Measurements from ENCODE around the gene OGFR. TPM values are rescaled to one million over a fixed set of nuclear protein-coding genes. Genes with fewer than 3 reads are reported as not detected.

Gene OGFR
- total and polyA plus RNA-seq, 2 donors (not counting 1 experiment from before 2014, with no cell fraction given): 71.7 to 102 TPM

DNA sequence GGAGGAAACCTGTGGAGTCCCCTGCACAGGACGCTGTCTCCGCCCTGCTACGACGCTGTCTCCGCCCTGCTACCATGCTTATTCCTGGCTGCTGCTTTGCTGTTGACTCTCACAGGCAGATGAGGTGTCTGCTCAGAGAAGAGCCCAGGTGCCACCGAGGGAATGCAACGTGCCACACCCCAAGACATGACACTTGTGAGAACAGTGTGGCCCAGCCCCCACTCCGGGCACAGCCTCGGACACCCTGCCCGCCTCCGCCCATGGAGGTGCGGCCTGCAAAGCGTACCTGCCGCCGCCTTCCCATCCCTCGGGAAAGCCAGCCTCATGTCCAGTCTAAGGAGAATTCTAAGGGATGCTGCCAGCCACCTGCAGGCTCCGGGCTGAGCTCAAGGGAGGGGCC, 23.9 kb upstream of the OGFR start:
- intact Hi-C loops (cut with micrococcal nuclease): no loop called here

DNA sequence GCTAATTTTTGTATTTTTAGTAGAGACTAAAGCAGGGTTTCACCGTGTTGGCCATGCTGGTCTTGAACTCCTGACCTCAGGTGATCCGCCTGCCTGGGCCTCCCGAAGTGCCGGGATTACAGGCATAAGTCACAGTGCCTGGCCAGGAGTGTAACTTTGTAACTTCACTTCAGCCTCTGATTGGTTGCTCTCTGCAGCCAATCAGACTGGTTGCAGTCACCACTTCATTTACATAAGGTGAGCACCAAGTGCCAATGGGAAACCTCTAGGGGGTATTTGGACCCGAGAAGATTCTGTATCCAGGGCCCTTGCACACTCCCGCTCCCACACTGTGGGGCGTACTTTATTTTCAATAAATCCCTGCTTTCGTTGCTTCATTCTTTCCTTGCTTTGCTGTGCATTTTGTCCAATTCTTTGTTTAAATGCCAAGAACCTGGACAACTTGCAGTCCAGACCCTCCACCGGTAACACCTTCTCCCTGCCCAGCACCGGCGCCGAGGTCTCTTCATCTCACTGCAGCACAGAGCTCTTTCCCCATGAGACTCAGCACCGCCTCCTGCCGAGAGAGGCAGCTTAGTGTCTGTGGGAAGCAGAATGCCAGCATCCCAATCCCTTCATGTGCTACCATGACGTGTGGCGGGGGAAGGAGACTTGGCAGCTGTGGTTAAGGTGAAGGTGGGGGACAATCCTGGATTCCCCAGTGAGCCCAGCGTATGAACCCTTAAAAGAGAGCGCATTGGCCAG, 22.3 kb upstream of the OGFR start:
- Mint-ChIP-seq H3K27ac (no peak overlapping the region), H3K4me3 (no peak overlapping the region), H3K9me3 (ENCODE audit: insufficient read depth) (no peaks in the 10 kb centered on the region), H3K27me3 (no peaks in the 10 kb centered on the region), H3K4me1 (peaks cover 4% of the 10 kb centered on the region)
- ChIA-PET CTCF (interaction anchor here (1.5 kb wide), 1 partner anchor 9 kb away, joined by 5 read pairs; no protein-coding TSS in a partner anchor), POLR2A (interaction anchor here (0.6 kb wide), 1 partner anchor 153 kb away, joined by 3 read pairs; no protein-coding TSS in a partner anchor)
- no peak for TF ChIP-seq EZH2 (IDR thresholded peaks at IDR 0.05; ENCODE audit: borderline replicate concordance, insufficient read depth, low read depth, low read length, poor library complexity, severe bottlenecking)
- TF ChIP-seq, protein P1, sequence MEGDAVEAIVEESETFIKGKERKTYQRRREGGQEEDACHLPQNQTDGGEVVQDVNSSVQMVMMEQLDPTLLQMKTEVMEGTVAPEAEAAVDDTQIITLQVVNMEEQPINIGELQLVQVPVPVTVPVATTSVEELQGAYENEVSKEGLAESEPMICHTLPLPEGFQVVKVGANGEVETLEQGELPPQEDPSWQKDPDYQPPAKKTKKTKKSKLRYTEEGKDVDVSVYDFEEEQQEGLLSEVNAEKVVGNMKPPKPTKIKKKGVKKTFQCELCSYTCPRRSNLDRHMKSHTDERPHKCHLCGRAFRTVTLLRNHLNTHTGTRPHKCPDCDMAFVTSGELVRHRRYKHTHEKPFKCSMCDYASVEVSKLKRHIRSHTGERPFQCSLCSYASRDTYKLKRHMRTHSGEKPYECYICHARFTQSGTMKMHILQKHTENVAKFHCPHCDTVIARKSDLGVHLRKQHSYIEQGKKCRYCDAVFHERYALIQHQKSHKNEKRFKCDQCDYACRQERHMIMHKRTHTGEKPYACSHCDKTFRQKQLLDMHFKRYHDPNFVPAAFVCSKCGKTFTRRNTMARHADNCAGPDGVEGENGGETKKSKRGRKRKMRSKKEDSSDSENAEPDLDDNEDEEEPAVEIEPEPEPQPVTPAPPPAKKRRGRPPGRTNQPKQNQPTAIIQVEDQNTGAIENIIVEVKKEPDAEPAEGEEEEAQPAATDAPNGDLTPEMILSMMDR (IDR thresholded peaks at IDR 0.05): no peak
- Histone ChIP-seq H3K27ac (ENCODE audit: low read length in 2 of 2) (no peak overlapping the region), H3K4me1 (ENCODE audit: control insufficient read depth in 2 of 2, insufficient read depth in 2 of 2, low read length in 2 of 2) (peaks cover under 1% of the 10 kb centered on the region in 2 donors), H3K9me3 (ENCODE audit: control extremely low read depth in 1 of 3, control insufficient read depth in 2 of 3, insufficient read depth in 1 of 3, low read length in 2 of 3) (peaks cover 0 to 5% (median 0%) of the 10 kb centered on the region in 3 donors), H3K36me3 (replicated peaks in 1 of 2; ENCODE audit: control extremely low read depth in 1 of 2, control insufficient read depth in 1 of 2, extremely low read depth in 1 of 2, insufficient read depth in 2 of 2, low read length in 1 of 2) (no peaks in the 10 kb centered on the region), H3K9ac (ENCODE audit: low read length) (no peak overlapping the region), H2AFZ (ENCODE audit: insufficient read depth, low read depth, low read length, poor library complexity, severe bottlenecking) (no peak overlapping the region), H4K20me1 (ENCODE audit: control insufficient read depth, insufficient read depth, low read length, poor library complexity, severe bottlenecking) (no peaks in the 10 kb centered on the region), H3K27me3 (replicated peaks in 1 of 4; ENCODE audit: control extremely low read depth in 1 of 4, control insufficient read depth in 3 of 4, insufficient read depth in 4 of 4, low read length in 3 of 4) (no peaks in the 10 kb centered on the region), H3K4me2 (replicated peaks; ENCODE audit: low read depth, low read length, poor library complexity, severe bottlenecking) (no peak overlapping the region), H3K79me2 (ENCODE audit: control insufficient read depth, insufficient read depth, low read length) (no peaks in the 10 kb centered on the region), H3K4me3 (ENCODE audit: control extremely low read depth in 1 of 5, extremely low read depth in 1 of 5, insufficient read depth in 1 of 5, low read depth in 2 of 5, low read length in 4 of 5) (no peak overlapping the region)
- intact Hi-C loops (cut with micrococcal nuclease): no loop called here
- DNase-seq: no peak
- ATAC-seq (ENCODE audit: low read depth): no peak
- 78% methylated on average over 18 of the region's 18 CpGs for WGBS (ENCODE audit: insufficient coverage)

More for the DNA sequence above, 23.9 kb upstream of the OGFR start:
- Histone ChIP-seq H3K79me2 (ENCODE audit: control insufficient read depth, insufficient read depth, low read length) (no peaks in the 10 kb centered on the region), H3K4me1 (ENCODE audit: control insufficient read depth in 2 of 2, insufficient read depth in 2 of 2, low read length in 2 of 2) (peaks cover 15 to 16% of the 10 kb centered on the region in 2 donors), H4K20me1 (ENCODE audit: control insufficient read depth, insufficient read depth, low read length, poor library complexity, severe bottlenecking) (no peaks in the 10 kb centered on the region), H3K4me2 (replicated peaks; ENCODE audit: low read depth, low read length, poor library complexity, severe bottlenecking) (no peak overlapping the region), H3K27me3 (replicated peaks in 1 of 4; ENCODE audit: control extremely low read depth in 1 of 4, control insufficient read depth in 3 of 4, insufficient read depth in 4 of 4, low read length in 3 of 4) (no peaks in the 10 kb centered on the region), H2AFZ (ENCODE audit: insufficient read depth, low read depth, low read length, poor library complexity, severe bottlenecking) (no peak overlapping the region), H3K36me3 (replicated peaks in 1 of 2; ENCODE audit: control extremely low read depth in 1 of 2, control insufficient read depth in 1 of 2, extremely low read depth in 1 of 2, insufficient read depth in 2 of 2, low read length in 1 of 2) (no peaks in the 10 kb centered on the region), H3K27ac (ENCODE audit: low read length in 2 of 2) (no peak overlapping the region), H3K9me3 (ENCODE audit: control extremely low read depth in 1 of 3, control insufficient read depth in 2 of 3, insufficient read depth in 1 of 3, low read length in 2 of 3) (peaks cover 0 to 20% (median 0%) of the 10 kb centered on the region in 3 donors), H3K9ac (ENCODE audit: low read length) (no peak overlapping the region), H3K4me3 (ENCODE audit: control extremely low read depth in 1 of 5, extremely low read depth in 1 of 5, insufficient read depth in 1 of 5, low read depth in 2 of 5, low read length in 4 of 5) (no peak overlapping the region)
- no peaks in the 10 kb centered on the region for H3K9me3 Mint-ChIP-seq (ENCODE audit: insufficient read depth)
- 88% methylated on average over 17 of the region's 17 CpGs for WGBS (ENCODE audit: insufficient coverage)
- no peak overlapping the region for H3K27ac Mint-ChIP-seq
- CTCF ChIA-PET: interaction anchor here (1.7 kb wide), 1 partner anchor 11 kb away, joined by 3 read pairs; no protein-coding TSS in a partner anchor
- H3K27me3 Mint-ChIP-seq: no peaks in the 10 kb centered on the region
- DNase-seq (no peak), ATAC-seq (ENCODE audit: low read depth) (no peak)
- POLR2A ChIA-PET: no interaction called here
- no peak overlapping the region for H3K4me3 Mint-ChIP-seq
- H3K4me1 Mint-ChIP-seq: peaks cover 17% of the 10 kb centered on the region
- TF ChIP-seq, protein P1 (IDR thresholded peaks at IDR 0.05): no peak
- no peak for TF ChIP-seq EZH2 (IDR thresholded peaks at IDR 0.05; ENCODE audit: borderline replicate concordance, insufficient read depth, low read depth, low read length, poor library complexity, severe bottlenecking)

Measured in B cell (primary cell).